IMR-90 (cell line): ENCODE data around the gene IL4.

Experiments used
- BHLHE40 ChIP-seq: fragments of 150-350 bp; IDR thresholded peaks from 2 replicates; pipeline ENCODE4 v1.6.1; 2016; ENCODE audit warnings: mild to moderate bottlenecking, low read depth, low read length
- CEBPB ChIP-seq: IDR thresholded peaks from 2 replicates; pipeline ENCODE4 v1.6.1; 2012; ENCODE audit warnings: low read depth, low read length, improper control_type of control experiment
- CHD1 ChIP-seq: IDR thresholded peaks from 2 replicates; pipeline ENCODE4 v1.6.1; 2012; ENCODE audit warnings: low read depth, low read length, improper control_type of control experiment
- MAFK ChIP-seq: IDR thresholded peaks from 2 replicates; pipeline ENCODE4 v1.6.1; 2012; ENCODE audit warnings: low read depth, low read length, improper control_type of control experiment
- NFE2L2 ChIP-seq: fragments of 150-350 bp; IDR thresholded peaks from 2 replicates; pipeline ENCODE4 v1.6.1; 2016; ENCODE audit warnings: low read depth, mild to moderate bottlenecking, low read length
- POLR2A ChIP-seq: IDR thresholded peaks from 2 replicates; pipeline ENCODE4 v1.6.1; 2012; ENCODE audit warnings: mild to moderate bottlenecking, low read depth, low read length
- RAD21 ChIP-seq: IDR thresholded peaks from 2 replicates; pipeline ENCODE4 v1.6.1; 2012; ENCODE audit warnings: low read length, improper control_type of control experiment
- RCOR1 ChIP-seq: IDR thresholded peaks from 2 replicates; pipeline ENCODE4 v1.6.1; 2012; ENCODE audit warnings: mild to moderate bottlenecking, low read length, improper control_type of control experiment; ENCODE audit not compliant: insufficient replicate concordance
- RFX5 ChIP-seq: IDR thresholded peaks from 2 replicates; pipeline ENCODE4 v1.8.0; 2012; ENCODE audit warnings: low read depth, mild to moderate bottlenecking, low read length, moderate library complexity
- TF ChIP-seq, protein P1 (sequence below): fragments of 150-350 bp; IDR thresholded peaks from 2 replicates; pipeline ENCODE4 v1.6.1; 2017; ENCODE audit warnings: mild to moderate bottlenecking, antibody characterized with exemption, low read length, low read depth
- TF ChIP-seq, protein P2 (sequence below): conservative IDR thresholded peaks from 2 replicates; pipeline ENCODE4 v1.5.1; 2012; ENCODE audit warnings: mild to moderate bottlenecking, low read depth, low read length, improper control_type of control experiment
- TF ChIP-seq, protein P3 (sequence below): fragments of 150-350 bp; IDR thresholded peaks from 2 replicates; pipeline ENCODE4 v1.6.1; 2016; ENCODE audit warnings: low read depth, mild to moderate bottlenecking, low read length, moderate library complexity, borderline replicate concordance

DNA sequence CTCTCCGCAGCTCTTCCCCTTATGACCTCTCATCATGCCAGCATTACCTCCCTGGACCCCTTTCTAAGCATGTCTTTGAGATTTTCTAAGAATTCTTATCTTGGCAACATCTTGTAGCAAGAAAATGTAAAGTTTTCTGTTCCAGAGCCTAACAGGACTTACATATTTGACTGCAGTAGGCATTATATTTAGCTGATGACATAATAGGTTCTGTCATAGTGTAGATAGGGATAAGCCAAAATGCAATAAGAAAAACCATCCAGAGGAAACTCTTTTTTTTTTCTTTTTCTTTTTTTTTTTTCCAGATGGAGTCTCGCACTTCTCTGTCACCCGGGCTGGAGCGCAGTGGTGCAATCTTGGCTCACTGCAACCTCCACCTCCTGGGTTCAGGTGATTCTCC is 36.5 kb upstream of the IL4 start:
- no peak for TF ChIP-seq POLR2A
- TF ChIP-seq RAD21: no peak
- TF ChIP-seq, protein P1, sequence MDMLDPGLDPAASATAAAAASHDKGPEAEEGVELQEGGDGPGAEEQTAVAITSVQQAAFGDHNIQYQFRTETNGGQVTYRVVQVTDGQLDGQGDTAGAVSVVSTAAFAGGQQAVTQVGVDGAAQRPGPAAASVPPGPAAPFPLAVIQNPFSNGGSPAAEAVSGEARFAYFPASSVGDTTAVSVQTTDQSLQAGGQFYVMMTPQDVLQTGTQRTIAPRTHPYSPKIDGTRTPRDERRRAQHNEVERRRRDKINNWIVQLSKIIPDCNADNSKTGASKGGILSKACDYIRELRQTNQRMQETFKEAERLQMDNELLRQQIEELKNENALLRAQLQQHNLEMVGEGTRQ: no peak
- TF ChIP-seq BHLHE40: no peak
- TF ChIP-seq RCOR1: no peak
- TF ChIP-seq, protein P2, sequence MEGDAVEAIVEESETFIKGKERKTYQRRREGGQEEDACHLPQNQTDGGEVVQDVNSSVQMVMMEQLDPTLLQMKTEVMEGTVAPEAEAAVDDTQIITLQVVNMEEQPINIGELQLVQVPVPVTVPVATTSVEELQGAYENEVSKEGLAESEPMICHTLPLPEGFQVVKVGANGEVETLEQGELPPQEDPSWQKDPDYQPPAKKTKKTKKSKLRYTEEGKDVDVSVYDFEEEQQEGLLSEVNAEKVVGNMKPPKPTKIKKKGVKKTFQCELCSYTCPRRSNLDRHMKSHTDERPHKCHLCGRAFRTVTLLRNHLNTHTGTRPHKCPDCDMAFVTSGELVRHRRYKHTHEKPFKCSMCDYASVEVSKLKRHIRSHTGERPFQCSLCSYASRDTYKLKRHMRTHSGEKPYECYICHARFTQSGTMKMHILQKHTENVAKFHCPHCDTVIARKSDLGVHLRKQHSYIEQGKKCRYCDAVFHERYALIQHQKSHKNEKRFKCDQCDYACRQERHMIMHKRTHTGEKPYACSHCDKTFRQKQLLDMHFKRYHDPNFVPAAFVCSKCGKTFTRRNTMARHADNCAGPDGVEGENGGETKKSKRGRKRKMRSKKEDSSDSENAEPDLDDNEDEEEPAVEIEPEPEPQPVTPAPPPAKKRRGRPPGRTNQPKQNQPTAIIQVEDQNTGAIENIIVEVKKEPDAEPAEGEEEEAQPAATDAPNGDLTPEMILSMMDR: no peak
- TF ChIP-seq, protein P3, sequence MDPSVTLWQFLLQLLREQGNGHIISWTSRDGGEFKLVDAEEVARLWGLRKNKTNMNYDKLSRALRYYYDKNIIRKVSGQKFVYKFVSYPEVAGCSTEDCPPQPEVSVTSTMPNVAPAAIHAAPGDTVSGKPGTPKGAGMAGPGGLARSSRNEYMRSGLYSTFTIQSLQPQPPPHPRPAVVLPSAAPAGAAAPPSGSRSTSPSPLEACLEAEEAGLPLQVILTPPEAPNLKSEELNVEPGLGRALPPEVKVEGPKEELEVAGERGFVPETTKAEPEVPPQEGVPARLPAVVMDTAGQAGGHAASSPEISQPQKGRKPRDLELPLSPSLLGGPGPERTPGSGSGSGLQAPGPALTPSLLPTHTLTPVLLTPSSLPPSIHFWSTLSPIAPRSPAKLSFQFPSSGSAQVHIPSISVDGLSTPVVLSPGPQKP: no peak
- no peak for TF ChIP-seq CEBPB
- TF ChIP-seq CHD1: no peak
- no peak for TF ChIP-seq NFE2L2
- TF ChIP-seq MAFK: no peak
- TF ChIP-seq RFX5: no peak
